OCI-LY3 (cell line): ENCODE measurements around the gene SFXN4.

ENCODE experiments used
- H2AFZ ChIP-seq: fragments of 200-600, 300-600 bp; shearing (Covaris generic); 2 replicates; pipeline ENCODE4 v1.6.0; 2014; ENCODE audit warnings: antibody characterized with exemption, low read depth, low read length
- H3K27ac ChIP-seq: fragments of 200-600, 300-600 bp; sonication (generic); 2 replicates; pipeline ENCODE4 v1.5.1; 2014; ENCODE audit warnings: mild to moderate bottlenecking, low read length, moderate library complexity, mixed read lengths
- H3K27me3 ChIP-seq: fragments of 200-600, 300-600 bp; sonication (generic); 2 replicates; pipeline ENCODE4 v1.6.1; 2014; ENCODE audit warnings: low read depth, low read length, mixed read lengths
- H3K36me3 ChIP-seq: fragments of 200-600, 300-600 bp; sonication (generic); replicated peaks from 2 replicates; pipeline ENCODE3; 2014; ENCODE audit warnings: low read depth, low read length, mixed read lengths
- H3K4me1 ChIP-seq: fragments of 300-600, 200-600 bp; sonication (generic); 2 replicates; pipeline ENCODE4 v1.6.1; 2014; ENCODE audit warnings: low read length, mixed read lengths
- H3K4me2 ChIP-seq: fragments of 200-600, 300-600 bp; sonication (generic); 2 replicates; pipeline ENCODE4 v1.6.1; 2014; ENCODE audit warnings: low read length, mixed read lengths
- H3K4me3 ChIP-seq: fragments of 300-600, 200-600 bp; sonication (generic); 2 replicates; pipeline ENCODE4 v1.5.1; 2014; ENCODE audit warnings: antibody characterized with exemption, mild to moderate bottlenecking, low read length, moderate library complexity
- H3K79me2 ChIP-seq: fragments of 300-600, 200-600 bp; shearing (Covaris generic); 2 replicates; pipeline ENCODE4 v1.6.1; 2014; ENCODE audit warnings: mild to moderate bottlenecking, low read length, mixed read lengths
- H3K9ac ChIP-seq: fragments of 300-600, 200-600 bp; shearing (Covaris generic); 2 replicates; pipeline ENCODE4 v1.6.0; 2014; ENCODE audit warnings: mild to moderate bottlenecking, low read length, moderate library complexity
- H3K9me3 ChIP-seq: fragments of 200-600, 300-600 bp; shearing (Covaris generic); 2 replicates; pipeline ENCODE4 v1.6.1; 2014; ENCODE audit warnings: low read length, mixed read lengths; ENCODE audit not compliant: insufficient read depth
- H4K20me1 ChIP-seq: fragments of 200-600, 300-600 bp; sonication (generic); 2 replicates; pipeline ENCODE4 v1.6.1; 2016; ENCODE audit warnings: low read length, mixed read lengths; ENCODE audit not compliant: insufficient read depth
- CTCF ChIP-seq: fragments of 200-600, 300-600 bp; sonication (generic); IDR thresholded peaks from 2 replicates; pipeline ENCODE4 v1.5.1; 2014; ENCODE audit warnings: antibody characterized with exemption, low read length, low read depth
- EZH2phosphoT487 ChIP-seq: fragments of 200-600 bp; shearing (Covaris generic); IDR thresholded peaks from 2 replicates; pipeline ENCODE4 v1.6.1; 2018; ENCODE audit warnings: antibody characterized with exemption, mixed run types, low read depth

SFXN4 gene

DNA sequence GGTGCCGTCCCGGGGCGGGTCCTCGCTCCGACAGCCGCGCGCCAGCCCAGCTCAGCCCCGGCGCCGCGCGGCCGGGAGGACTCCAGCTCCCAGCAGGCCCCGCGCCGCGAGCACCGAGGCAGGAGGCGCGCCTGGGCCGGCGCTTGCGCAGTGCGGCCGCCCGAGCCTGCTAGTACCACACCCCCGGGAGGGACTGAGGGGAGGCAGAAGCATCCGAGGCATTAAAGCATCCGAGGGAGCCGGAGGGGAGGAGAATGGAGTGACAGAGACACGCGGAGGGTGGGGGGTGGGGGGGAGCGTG is 41.8 kb upstream of the SFXN4 start, which contains the start of gene GRK5:
GRK5 (plus strand) TSS at position 206 of the 301 bp plus-strand sequence. CDS start 347 bp downstream, outside the sequence.
- peak within 1 kb of the TSS; percentile 81 for H3K9ac ChIP-seq
- H3K27me3 ChIP-seq = no peaks in the 10 kb centered on the region
- H3K79me2 ChIP-seq = no peaks in the 10 kb centered on the region
- H3K4me3 ChIP-seq = peak within 1 kb of the TSS; percentile 89
- H3K36me3 ChIP-seq = no peaks in the 10 kb centered on the region
- H3K4me2 ChIP-seq = peak within 1 kb of the TSS; percentile 99
- no peaks in the 10 kb centered on the region for H4K20me1 ChIP-seq
- peak within 1 kb of the TSS; percentile 97 for H2AFZ ChIP-seq
- H3K27ac ChIP-seq = peak within 1 kb of the TSS; percentile 61
- no peaks in the 10 kb centered on the region for H3K9me3 ChIP-seq
- TF ChIP-seq EZH2phosphoT487 = no peak
- TF ChIP-seq CTCF = no peak
- H3K4me1 ChIP-seq = peaks cover 25% of the 10 kb centered on the region

DNA sequence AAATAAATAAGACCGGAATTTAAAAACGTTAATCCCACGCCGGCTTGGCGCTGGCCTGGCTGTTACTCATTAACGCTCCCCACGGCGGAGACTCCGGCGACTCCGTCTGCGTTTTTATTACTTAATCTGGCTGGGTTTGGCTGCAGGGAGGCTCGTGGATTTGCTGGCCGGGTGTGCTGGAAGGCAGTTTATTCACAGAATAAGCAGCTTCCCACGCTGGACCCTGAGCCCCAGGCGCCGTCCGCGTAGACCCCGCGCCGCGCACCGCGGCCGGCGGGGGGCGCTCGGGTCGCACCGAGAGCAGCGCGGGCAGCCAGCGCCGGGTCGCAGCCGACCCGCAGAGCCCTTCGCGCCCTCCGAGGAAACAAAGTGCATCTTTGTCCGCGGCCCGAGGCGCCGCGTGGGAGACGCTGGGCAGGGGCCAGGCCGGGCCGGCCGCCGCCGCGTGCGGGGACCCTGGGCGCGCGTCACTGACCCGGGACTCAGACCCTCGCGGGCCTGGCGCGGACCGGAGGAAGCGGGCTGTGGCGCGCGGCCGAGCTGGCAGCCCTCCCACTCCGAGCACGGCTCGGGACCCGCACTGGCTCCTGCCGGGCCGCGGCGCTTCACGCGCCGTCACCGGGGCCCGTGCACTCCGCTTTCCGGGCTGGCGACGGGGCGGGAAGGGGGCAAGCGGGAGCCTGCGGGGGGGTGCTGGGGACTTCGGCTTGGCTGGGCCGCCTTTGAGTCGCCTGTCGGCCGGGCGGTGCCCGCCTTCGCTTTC is 41.3 kb upstream of the SFXN4 start:
- peak overlapping the region; percentile 61 for H3K27ac ChIP-seq
- no peak for TF ChIP-seq EZH2phosphoT487
- peak; percentile 47 for TF ChIP-seq CTCF
- H3K4me1 ChIP-seq = peaks cover 25% of the 10 kb centered on the region
- H3K36me3 ChIP-seq = no peaks in the 10 kb centered on the region
- peak overlapping the region; percentile 89 for H3K4me2 ChIP-seq
- no peaks in the 10 kb centered on the region for H3K9me3 ChIP-seq
- no peaks in the 10 kb centered on the region for H3K79me2 ChIP-seq
- H3K27me3 ChIP-seq = no peaks in the 10 kb centered on the region
- H2AFZ ChIP-seq = peak overlapping the region; percentile 97
- H4K20me1 ChIP-seq = no peaks in the 10 kb centered on the region
- H3K9ac ChIP-seq = peak overlapping the region; percentile 81
- peak overlapping the region; percentile 89 for H3K4me3 ChIP-seq

- H3K9me3 ChIP-seq = no peaks in the 10 kb centered on the region
- peak overlapping the region; percentile 89 for H3K4me3 ChIP-seq
- H2AFZ ChIP-seq = peak overlapping the region; percentile 97
- peak overlapping the region; percentile 54 for H3K9ac ChIP-seq
- peaks cover 25% of the 10 kb centered on the region for H3K4me1 ChIP-seq
- no peaks in the 10 kb centered on the region for H4K20me1 ChIP-seq
- H3K79me2 ChIP-seq = no peaks in the 10 kb centered on the region
- H3K4me2 ChIP-seq = peak overlapping the region; percentile 89
- H3K27me3 ChIP-seq = no peaks in the 10 kb centered on the region
- no peak for TF ChIP-seq CTCF
- no peak overlapping the region for H3K27ac ChIP-seq
- H3K36me3 ChIP-seq = no peaks in the 10 kb centered on the region
Observed at GRCh38 chr10:119205894-119206602, 40.5 kb upstream of the SFXN4 start.

DNA sequence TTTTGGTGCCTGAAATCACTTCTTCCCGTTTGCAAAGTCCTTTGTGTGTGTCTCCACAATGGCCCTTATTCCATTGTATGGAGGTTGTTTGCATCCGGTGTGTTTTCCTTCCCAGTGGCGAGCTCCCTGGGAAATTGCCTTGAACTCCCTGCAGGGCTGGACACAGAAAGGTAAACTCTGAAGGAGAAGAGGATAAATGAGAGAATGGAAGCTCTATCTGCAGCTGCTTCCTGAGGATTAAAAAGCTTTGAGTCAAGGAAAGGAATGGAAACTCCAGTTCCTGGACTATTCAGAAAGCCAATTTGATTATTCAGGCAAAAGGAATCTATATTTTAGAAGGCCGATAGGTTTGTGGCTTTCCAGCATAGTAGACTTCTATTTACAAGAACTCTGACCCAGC is 37.5 kb upstream of the SFXN4 start:
- H3K27ac ChIP-seq = no peak overlapping the region
- H3K4me1 ChIP-seq = peaks cover 6% of the 10 kb centered on the region; the same call in 1 of the 2 replicates
- H3K4me2 ChIP-seq = no peak overlapping the region
- H3K9ac ChIP-seq = no peak overlapping the region
- no peaks in the 10 kb centered on the region for H3K36me3 ChIP-seq
- H3K27me3 ChIP-seq = peaks cover 8% of the 10 kb centered on the region
- H3K79me2 ChIP-seq = no peaks in the 10 kb centered on the region
- no peak overlapping the region for H2AFZ ChIP-seq
- no peaks in the 10 kb centered on the region for H4K20me1 ChIP-seq
- H3K9me3 ChIP-seq = no peaks in the 10 kb centered on the region
- no peak overlapping the region for H3K4me3 ChIP-seq
- no peak for TF ChIP-seq CTCF
- TF ChIP-seq EZH2phosphoT487 = no peak
